Activated B cell treated with CpG ODN at 0.5 μM for 24 hours (primary cell): ENCODE data around the gene ENTPD1. TPM values are rescaled to one million over a fixed set of nuclear protein-coding genes. Genes with fewer than 3 reads are reported as not detected.

Experiments used
- ATAC-seq: fragments of 200-7000 bp; cut with Tn5 transposase; one replicate; pipeline ENCODE4 v1.10.0; 2021; ENCODE audit warnings: low read depth, mild to moderate bottlenecking, moderate library complexity
- CTCF ChIA-PET: fragments of 350-600 bp; sonication (Branson Sonifier 250); formaldehyde crosslinking; loops from one replicate; lab custom pipeline; 2021; ENCODE audit warnings: antibody characterized with exemption; lab: Charles Lee
- POLR2A ChIA-PET: fragments of 350-600 bp; sonication (Branson Sonifier 250); formaldehyde crosslinking; loops from one replicate; lab custom pipeline; 2021; ENCODE audit warnings: antibody characterized with exemption; lab: Charles Lee
- DNase-seq: peaks from one replicate; pipeline ENCODE4 v3.0.0; 2022
- H3K27ac Mint-ChIP-seq: one replicate; pipeline ENCODE4 v1.8.0; 2020; ENCODE audit warnings: mixed read lengths
- H3K27me3 Mint-ChIP-seq: one replicate; pipeline ENCODE4 v1.8.0; 2021; ENCODE audit warnings: mixed read lengths
- H3K36me3 Mint-ChIP-seq: one replicate; pipeline ENCODE4 v1.8.0; 2021; ENCODE audit warnings: low read depth, mixed read lengths
- H3K4me1 Mint-ChIP-seq: one replicate; pipeline ENCODE4 v1.8.0; 2021; ENCODE audit warnings: mixed read lengths
- H3K4me3 Mint-ChIP-seq: one replicate; pipeline ENCODE4 v1.8.0; 2020; ENCODE audit warnings: mild to moderate bottlenecking, mixed read lengths
- H3K9me3 Mint-ChIP-seq: one replicate; pipeline ENCODE4 v1.8.0; 2020; ENCODE audit warnings: mixed read lengths
- intact Hi-C: fragments of 100-400 bp; cut with micrococcal nuclease; formaldehyde crosslinking; loops from one replicate; pipeline ENCODE4 v1.15.1; 2024
- total RNA-seq: library from RNA; stranded (reverse); gene quantifications from 2 replicates; pipeline ENCODE4 v1.2.3, GENCODE V29; 2022
- TF ChIP-seq, protein P1 (sequence below): fragments of 200-600 bp; IDR thresholded peaks from one replicate; pipeline ENCODE4 v1.8.0; 2022; ENCODE audit warnings: antibody characterized with exemption, mild to moderate bottlenecking

ENTPD1 gene
- total RNA-seq, 1 donor from 2014 or later: 187 TPM

DNA sequence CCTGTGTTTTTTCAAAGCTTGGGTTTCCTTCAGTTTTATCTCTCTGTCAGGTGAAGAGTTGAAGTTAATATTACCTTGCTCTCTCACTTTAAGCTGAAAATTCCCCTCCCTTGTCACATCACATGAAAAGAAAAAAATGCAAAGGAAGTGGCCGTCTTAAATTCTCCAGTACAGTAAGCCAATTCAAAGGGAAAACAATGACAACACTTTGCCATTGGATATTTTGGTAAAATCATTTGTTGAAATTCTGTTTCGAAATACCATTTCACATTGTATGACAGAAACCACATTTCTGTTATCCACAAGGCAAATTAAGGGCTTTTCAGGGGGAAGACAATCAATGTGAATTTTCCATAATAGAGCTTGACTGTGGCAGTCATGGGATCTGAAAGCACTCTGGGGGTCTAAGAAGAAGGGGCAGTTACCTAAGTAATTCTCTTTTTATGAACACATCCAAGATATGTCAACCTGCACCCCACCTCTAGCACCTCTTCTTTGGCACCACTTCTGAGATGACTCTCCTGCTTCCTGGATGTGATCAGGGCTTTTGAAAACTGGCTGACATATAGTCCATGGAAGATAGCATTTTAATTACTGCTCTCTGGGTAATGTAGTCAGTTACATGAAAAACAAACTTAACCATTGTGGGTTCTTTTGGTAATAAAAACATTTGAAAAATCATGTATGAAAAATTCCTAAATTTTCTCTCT lies 63.8 kb downstream of the ENTPD1 start:
- no peak for DNase-seq
- H3K27ac Mint-ChIP-seq: peak overlapping the region; percentile 87

GRCh38 chr10:95820363-95820762 lies 64.4 kb downstream of the ENTPD1 start:
- Mint-ChIP-seq H3K9me3 (peaks cover 2% of the 10 kb centered on the region), H3K27ac (peak overlapping the region; percentile 93), H3K27me3 (no peaks in the 10 kb centered on the region), H3K4me1 (peaks cover 80% of the 10 kb centered on the region), H3K36me3 (peaks cover 51% of the 10 kb centered on the region), H3K4me3 (peak overlapping the region; percentile 72)
- POLR2A ChIA-PET: interaction anchor here (1.0 to 7.5 kb wide), 7 partner anchors 13 to 127 kb away, joined by 3 to 167 read pairs (median 24); partner anchors contain the start of genes ENTPD1 and TCTN3
- CTCF ChIA-PET: interaction anchor here (0.9 to 5.0 kb wide), 10 partner anchors 9 to 126 kb away, joined by 3 to 39 read pairs (median 6); partner anchors contain the start of gene TCTN3
- peak; percentile 78 for ATAC-seq
- DNase-seq: no peak
- TF ChIP-seq, protein P1, sequence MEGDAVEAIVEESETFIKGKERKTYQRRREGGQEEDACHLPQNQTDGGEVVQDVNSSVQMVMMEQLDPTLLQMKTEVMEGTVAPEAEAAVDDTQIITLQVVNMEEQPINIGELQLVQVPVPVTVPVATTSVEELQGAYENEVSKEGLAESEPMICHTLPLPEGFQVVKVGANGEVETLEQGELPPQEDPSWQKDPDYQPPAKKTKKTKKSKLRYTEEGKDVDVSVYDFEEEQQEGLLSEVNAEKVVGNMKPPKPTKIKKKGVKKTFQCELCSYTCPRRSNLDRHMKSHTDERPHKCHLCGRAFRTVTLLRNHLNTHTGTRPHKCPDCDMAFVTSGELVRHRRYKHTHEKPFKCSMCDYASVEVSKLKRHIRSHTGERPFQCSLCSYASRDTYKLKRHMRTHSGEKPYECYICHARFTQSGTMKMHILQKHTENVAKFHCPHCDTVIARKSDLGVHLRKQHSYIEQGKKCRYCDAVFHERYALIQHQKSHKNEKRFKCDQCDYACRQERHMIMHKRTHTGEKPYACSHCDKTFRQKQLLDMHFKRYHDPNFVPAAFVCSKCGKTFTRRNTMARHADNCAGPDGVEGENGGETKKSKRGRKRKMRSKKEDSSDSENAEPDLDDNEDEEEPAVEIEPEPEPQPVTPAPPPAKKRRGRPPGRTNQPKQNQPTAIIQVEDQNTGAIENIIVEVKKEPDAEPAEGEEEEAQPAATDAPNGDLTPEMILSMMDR: no peak
- intact Hi-C loops: loop anchor here (1.0 kb wide), 4 partner anchors 12 to 126 kb away; partner anchors contain the start of gene ENTPD1

More for the DNA sequence above, 63.8 kb downstream of the ENTPD1 start:
- Mint-ChIP-seq H3K4me1 (peaks cover 86% of the 10 kb centered on the region), H3K36me3 (peaks cover 48% of the 10 kb centered on the region), H3K4me3 (peak overlapping the region; percentile 68), H3K27me3 (no peaks in the 10 kb centered on the region), H3K9me3 (peaks cover 2% of the 10 kb centered on the region)
- ATAC-seq: peak; percentile 19
- TF ChIP-seq, protein P1: no peak
- POLR2A ChIA-PET: interaction anchor here (0.9 to 7.5 kb wide), 10 partner anchors 9 to 126 kb away, joined by 3 to 167 read pairs (median 6); partner anchors contain the start of genes ENTPD1 and TCTN3
- CTCF ChIA-PET: interaction anchor here (0.6 to 5.0 kb wide), 9 partner anchors 13 to 125 kb away, joined by 3 to 39 read pairs (median 6); partner anchors contain the start of gene TCTN3
- intact Hi-C loops: loop anchor here (1.0 kb wide), 5 partner anchors 13 to 125 kb away; partner anchors contain the start of gene ENTPD1

DNA sequence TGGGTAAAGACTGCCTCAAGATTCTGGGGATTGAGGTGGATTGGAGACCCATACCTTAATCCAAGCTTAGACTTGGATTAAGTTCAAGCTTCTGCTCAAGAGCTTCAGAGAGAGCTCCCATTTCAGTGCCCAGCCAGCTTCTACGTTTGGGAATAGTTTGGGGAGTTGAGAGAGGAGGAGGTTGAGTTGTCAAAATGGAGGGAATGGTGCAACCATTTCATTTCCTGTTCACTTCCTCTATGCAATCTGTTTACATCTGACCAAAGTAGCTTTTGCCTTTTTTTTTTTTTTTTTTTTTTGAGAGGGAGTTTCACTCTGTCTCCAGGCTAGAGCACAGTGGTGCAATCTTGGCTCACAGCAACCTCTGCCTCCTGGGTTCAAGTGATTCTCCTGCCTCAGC lies 65.8 kb downstream of the ENTPD1 start:
- intact Hi-C loops: no loop called here
- peak; percentile 26 for ATAC-seq
- POLR2A ChIA-PET: interaction anchor here (0.8 to 7.5 kb wide), 10 partner anchors 12 to 128 kb away, joined by 3 to 167 read pairs (median 6); partner anchors contain the start of genes ENTPD1 and TCTN3

DNA sequence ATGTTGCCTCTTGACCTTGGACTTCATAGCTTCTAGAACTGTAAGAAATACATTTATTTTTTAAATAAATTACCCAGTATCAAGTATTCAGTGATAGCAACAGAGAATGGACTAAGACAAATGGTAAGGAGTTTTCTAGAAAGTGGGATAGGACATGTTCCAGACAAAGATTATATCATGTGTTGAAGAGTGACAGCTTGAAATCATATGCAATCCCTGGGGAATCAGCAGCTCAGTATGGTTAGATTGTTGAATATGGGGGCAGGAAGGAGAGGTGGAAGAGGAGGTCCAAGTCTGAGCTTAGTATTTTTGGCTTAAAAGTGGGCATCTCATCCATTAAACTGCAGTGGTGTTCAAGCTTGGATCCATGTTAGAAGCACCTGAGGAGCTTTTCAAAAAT lies 74.1 kb downstream of the ENTPD1 start:
- peak overlapping the region; percentile 95 for H3K27ac Mint-ChIP-seq
- ATAC-seq (no peak), DNase-seq (no peak)
- ChIA-PET CTCF (interaction anchor here (1.3 to 3.6 kb wide), 4 partner anchors 9 to 136 kb away, joined by 7 to 25 read pairs (median 8); partner anchors contain the start of gene TCTN3), POLR2A (interaction anchor here (0.6 to 20.2 kb wide), 10 partner anchors 10 to 536 kb away, joined by 3 to 572 read pairs (median 4); partner anchors contain the start of genes ENTPD1 and TCTN3)
- no peaks in the 10 kb centered on the region for H3K27me3 Mint-ChIP-seq
- no peaks in the 10 kb centered on the region for H3K9me3 Mint-ChIP-seq
- intact Hi-C loops: loop anchor here (5.0 kb wide), 1 partner anchor 457 kb away; no protein-coding TSS in a partner anchor
- TF ChIP-seq, protein P1: no peak
- peak overlapping the region; percentile 39 for H3K4me3 Mint-ChIP-seq
- H3K4me1 Mint-ChIP-seq: peaks cover 71% of the 10 kb centered on the region
- peaks cover 35% of the 10 kb centered on the region for H3K36me3 Mint-ChIP-seq

More for the DNA sequence above, 65.8 kb downstream of the ENTPD1 start:
- no peak for DNase-seq
- H3K4me1 Mint-ChIP-seq: peaks cover 73% of the 10 kb centered on the region
- H3K27ac Mint-ChIP-seq: peak overlapping the region; percentile 93
- no peaks in the 10 kb centered on the region for H3K9me3 Mint-ChIP-seq
- H3K36me3 Mint-ChIP-seq: peaks cover 43% of the 10 kb centered on the region
- TF ChIP-seq, protein P1: no peak
- H3K27me3 Mint-ChIP-seq: no peaks in the 10 kb centered on the region
- CTCF ChIA-PET: interaction anchor here (1.5 to 5.0 kb wide), 9 partner anchors 8 to 127 kb away, joined by 3 to 39 read pairs (median 7); partner anchors contain the start of gene TCTN3
- H3K4me3 Mint-ChIP-seq: no peak overlapping the region
